KBM-7 (cell line): ENCODE data around the gene MRS2.

Source experiments
- DNase-seq: peaks from one replicate; pipeline ENCODE4 v3.0.0-alpha.2; 2015
- in situ Hi-C: fragments of 300-500 bp; cut with MboI; formaldehyde crosslinking; loops from 2 replicates; pipeline ENCODE4 v1.14.3; 2020; ENCODE audit warnings: low sequenced_read_pairs, low pct_unique_long_range_greater_than_20kb, mixed read lengths

Gene MRS2

GRCh38 chr6:24415753-24416152, 13.0 kb downstream of the MRS2 start:
- no peak for DNase-seq

DNA sequence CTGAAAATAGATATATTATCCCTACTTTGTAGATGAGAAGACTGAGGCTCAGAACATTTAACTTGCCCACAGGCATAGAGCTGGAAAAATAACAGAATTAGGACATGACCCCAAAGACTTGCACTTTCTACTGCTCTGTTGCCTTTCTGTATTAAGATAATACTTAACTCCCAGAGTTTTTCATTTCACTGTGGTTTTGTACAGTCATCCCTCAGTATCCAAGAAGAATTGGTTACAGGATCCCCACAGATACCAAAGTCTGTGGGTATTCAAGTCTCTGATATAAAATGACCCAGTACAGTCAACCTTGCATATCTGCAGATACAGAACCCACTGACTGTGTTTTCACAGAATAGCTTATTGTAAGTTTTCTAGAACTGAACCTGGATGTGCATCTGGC, 16.8 kb downstream of the MRS2 start:
- DNase-seq: no peak
- in situ Hi-C loops: no loop called here

More at GRCh38 chr6:24415753-24416152, 13.0 kb downstream of the MRS2 start:
- in situ Hi-C loops: no loop called here

DNA sequence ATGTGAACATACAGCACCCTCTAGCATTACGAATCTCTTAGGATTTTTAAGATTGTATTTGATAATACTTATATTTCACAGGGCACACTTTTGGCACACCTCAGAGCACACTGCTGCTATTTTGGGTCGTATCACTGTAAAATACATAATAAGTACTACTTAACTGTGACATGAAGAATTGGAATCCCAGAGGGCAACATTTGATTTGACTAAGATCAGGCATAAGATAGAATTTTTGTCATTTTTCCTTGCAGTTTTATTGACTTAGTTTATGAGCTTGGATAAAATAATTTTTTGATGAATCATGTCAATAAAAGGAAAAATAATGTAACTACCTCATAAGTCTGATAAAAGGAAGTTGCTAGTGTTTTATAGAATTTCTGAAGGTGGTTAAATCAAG, 22.4 kb downstream of the MRS2 start:
- DNase-seq: no peak
- in situ Hi-C loops: no loop called here

- no peak for DNase-seq
- in situ Hi-C loops: no loop called here
Observed at GRCh38 chr6:24426729-24427446, 24.2 kb downstream of the MRS2 start.

DNA sequence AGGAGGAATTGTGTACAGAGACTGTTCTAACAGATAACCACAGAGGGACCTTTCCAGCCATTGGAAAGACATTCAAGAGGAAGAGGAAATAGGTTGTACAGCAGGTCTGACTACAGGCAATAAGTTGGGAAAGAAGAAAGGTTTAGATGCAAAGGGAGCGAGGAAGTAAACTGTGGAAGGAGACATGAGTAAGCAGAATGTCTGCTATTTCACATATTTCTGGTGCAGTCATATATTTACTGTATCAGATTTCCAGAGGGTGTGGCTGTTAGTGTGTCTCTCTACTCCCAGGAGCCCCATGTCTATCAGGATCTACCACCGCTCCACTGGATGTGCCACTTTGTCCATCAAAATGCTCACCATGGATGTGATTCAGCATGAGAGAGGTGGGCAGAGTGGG, 25.9 kb downstream of the MRS2 start:
- in situ Hi-C loops: no loop called here
- DNase-seq: no peak

GRCh38 chr6:24429146-24429545, 26.4 kb downstream of the MRS2 start:
- no peak for DNase-seq
- in situ Hi-C loops: no loop called here

DNA sequence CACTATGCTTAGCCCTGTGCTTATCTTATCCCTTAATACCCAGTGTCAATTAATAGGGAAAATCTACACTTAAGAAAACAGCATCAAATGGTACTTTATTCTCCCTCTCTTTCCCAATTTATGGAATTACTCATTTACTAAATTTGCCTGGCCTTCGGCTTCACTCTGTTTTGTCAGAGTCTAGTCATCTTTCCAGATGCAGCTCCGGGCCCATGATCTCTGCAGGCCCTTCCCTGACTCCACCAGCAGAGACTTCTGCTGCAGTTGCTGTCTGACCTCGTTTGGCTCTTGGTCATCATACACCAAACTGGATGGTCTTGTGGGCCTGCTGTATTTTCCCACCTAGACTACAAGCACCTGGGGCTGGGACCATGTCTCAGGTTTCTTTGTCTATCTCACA, 27.4 kb downstream of the MRS2 start:
- no peak for DNase-seq
- in situ Hi-C loops: no loop called here

DNA sequence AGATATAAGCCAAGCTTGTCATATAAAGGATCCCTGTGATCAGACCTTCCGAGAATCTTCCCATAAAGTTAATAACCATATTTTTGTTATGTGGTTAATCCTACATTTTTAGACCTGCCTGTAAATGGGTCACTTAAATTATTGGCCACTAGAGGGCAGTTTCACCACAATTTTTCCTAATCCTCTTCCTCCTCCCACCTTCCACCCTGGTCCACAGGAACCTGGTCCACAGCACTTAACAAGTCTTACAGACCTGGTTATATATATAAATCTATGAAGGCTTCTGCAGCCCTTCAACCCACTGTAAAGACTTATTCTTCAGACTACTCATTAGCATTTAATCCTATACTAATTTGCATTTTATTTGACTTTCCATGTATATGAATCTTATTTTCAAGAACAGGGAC, 28.3 kb downstream of the MRS2 start:
- in situ Hi-C loops: no loop called here
- peak; percentile 82 for DNase-seq

DNA sequence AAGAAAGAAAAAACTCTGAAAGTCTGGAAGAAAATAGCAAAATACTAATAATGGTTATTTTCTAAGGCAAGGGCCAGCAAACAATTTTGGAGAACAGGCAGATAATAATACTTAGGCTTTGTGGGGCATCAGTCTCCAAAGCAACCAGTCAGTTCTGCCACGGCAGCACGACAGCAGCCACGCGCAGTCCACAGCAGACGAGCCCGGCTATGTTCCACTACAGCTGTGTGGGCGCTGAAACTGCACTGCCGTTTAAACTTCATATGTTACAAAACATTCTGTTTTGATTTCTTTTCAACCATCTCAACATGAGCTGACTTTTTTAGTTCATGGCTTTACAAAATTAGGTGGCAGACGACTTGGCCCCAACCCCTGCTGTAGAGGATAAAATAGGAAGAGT, 29.9 kb downstream of the MRS2 start:
- in situ Hi-C loops: no loop called here
- no peak for DNase-seq

DNA sequence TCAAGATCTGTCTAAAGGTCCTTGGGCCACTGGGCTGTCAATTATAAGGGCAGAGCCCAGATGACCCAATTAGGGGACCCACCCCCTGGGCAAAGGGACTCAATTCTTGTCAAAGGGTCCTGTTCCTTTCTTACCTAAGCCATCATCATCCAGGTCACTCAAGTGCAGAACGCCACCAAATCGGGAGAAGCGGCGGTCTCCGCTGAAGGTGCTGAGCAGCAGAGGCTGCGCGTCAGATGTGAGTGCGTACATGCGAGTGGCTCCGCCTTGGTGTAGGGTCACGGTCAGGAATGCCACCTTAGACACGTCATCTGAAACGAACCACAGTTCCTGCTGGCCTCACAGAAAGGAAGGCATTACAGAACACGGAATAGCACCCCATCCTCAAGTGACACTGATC, 34.2 kb downstream of the MRS2 start:
- in situ Hi-C loops: no loop called here
- no peak for DNase-seq

- in situ Hi-C loops: no loop called here
- DNase-seq: no peak
Observed at GRCh38 chr6:24439858-24440539, 37.3 kb downstream of the MRS2 start.

DNA sequence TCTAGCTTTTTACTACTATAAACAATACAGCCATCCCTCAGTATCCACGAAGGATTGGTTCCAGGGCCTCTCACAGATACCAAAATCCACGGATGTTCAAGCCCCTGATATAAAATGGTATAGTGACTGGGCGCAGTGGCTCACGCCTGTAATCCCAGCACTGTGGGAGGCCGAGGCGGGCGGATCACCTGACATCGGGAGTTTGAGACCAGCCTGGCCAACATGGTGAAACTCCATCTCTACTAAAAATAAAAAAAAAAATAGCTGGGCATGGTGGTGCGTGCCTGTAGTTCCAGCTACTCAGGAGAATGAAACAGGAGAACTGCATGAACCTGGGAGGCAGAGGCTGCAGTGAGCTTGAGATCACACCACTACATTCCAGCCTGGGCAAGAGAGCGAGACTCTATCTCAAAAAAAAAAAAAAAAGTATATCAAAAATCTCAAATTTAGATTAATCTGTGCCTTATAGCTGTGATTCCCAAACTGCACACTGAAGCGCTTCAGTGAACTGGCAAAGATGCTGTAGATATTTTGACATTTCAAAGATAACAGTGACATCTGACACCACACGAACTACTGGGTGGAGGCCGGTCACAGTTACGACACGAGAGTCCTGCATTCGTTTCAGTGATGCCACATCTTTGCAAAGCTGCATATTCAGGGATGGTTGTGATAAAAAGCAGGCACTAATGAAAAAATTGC, 38.3 kb downstream of the MRS2 start:
- in situ Hi-C loops: no loop called here
- no peak for DNase-seq

DNA sequence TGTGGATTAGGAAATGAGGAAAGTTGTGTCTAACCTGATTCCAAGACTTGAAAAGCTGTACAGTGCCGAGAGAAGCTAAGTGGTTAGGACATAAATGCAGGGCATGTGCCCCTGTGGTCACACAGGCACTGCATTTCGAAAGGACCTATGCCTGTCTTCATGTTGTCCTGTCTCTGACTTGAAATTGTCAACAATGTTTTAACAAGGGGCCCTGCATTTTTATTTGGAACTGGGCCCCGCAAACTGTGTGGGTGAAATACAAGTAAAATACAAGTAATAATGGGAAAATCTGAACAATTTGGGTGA, 38.8 kb downstream of the MRS2 start:
- DNase-seq: no peak
- in situ Hi-C loops: no loop called here

DNA sequence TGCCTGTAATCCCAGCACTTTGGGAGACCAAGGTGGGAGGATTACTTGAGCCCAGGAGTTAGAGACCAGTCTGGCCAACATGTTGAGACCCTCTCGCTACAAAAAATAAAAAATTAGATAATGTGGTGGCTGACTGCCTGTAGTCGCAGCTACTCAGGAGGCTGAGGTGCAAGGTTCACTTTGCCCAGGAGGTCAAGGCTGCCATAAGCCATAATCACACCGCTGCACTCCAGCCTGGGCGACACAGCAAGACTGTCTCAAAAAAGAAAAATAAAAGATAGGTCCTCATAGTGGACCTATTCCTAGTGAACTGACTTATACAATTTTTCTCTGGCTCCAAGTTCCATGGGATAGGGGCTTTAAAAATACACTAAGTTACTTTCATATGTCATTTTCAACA, 41.9 kb downstream of the MRS2 start:
- no peak for DNase-seq
- in situ Hi-C loops: no loop called here

- no peak for DNase-seq
- in situ Hi-C loops: no loop called here
Observed at GRCh38 chr6:24445704-24446103, 43.0 kb downstream of the MRS2 start.

- in situ Hi-C loops: no loop called here
- no peak for DNase-seq
Observed at GRCh38 chr6:24446670-24447069, 43.9 kb downstream of the MRS2 start.

DNA sequence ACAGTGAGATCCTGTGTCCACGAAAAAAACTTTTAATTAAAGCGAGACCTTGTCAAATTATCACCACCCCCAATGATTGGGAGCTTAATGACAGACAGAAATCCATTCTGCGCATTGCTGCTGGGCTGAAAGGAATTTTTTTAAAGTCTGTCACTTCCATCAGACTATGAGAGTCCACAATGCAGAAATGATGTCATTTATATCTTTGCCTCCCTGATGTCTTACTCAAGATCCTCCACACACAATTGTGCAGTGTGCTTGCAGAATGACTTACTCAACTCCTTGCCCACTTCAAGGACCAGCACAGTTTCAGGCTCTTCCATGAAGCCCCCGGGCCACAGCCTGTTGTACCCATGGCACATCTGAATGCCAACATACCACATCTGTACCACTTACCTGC, 45.7 kb downstream of the MRS2 start:
- DNase-seq: no peak
- in situ Hi-C loops: no loop called here

DNA sequence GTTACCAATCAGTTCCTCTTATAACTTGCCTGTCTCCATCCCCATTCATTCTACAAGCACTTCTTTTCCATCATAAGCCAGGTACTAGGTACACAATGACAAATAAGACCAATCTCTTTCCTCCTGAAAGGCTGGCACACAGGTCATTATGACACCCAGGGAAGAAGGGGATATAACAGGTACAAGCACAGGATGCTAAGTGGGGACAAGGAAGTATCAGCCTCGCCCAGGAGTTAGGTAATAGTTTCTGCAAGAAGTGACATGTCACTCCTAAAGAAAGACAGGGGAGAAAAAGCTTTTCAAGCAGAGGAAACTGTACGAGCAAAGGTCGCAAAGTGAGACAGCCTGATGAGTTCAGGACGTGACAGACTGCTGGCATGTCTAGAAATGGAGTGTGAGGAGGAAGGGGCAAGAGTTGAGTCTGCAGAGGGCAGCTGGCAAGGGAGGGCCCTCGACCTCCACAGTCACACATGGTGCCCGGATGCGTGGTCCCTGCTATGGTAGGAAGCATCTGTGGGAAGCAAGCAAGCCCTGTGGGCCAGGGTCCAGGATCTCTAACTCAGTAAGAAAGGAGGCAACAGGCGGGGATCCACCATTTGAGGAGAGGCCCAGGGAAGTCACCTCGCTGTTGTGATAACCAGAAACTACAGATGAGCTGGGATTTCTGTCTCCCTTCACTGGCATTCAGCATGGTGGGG, 46.2 kb downstream of the MRS2 start:
- no peak for DNase-seq
- in situ Hi-C loops: no loop called here

DNA sequence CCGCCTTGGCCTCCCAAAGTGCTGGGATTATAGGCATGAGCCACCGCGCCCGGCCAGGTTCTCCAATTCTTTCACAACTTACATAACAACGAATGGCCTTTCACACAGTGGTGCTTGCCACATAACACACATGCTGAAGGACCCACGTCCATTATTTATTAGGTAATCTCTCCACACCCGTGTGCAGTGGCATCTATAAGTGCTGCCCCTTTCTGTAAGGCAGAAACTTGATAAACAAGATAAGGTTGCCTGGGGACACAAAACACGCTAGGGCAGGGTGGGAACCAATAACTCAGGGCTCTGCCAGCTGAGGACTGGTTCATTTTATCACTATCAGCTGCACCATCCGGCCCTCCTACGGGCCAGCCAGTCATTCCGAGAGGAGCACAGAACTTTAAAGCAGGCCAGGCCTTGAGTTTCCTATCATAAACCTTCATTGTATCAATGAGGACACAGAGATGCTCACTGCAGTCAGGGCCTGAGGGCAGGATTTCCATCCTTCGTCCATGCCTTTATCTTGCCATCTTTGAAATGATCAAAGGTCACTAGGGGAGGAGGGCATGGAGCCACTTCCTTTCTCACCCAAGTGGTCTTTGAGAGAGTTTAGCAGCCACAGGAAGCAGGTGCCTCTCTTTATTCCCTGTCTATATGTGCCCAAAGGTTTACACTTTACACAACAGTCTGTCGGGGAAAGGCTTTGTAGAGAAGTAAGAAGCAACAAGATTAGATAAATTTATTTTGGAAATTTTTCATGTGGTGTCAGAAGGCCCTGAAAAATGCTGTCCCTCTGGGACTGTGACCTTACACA, 49.0 kb downstream of the MRS2 start:
- in situ Hi-C loops: no loop called here
- no peak for DNase-seq
